ENCODE data around the gene CALM1.

Gene CALM1

GRCh38 chr14:90452366-90452765 is 55.5 kb downstream of the CALM1 start:
- TF ChIP-seq EZH2phosphoT487 (IDR thresholded peaks at IDR 0.05; ENCODE audit: borderline replicate concordance, low read length) (no peak), CTCF (IDR thresholded peaks at IDR 0.05; ENCODE audit: low read depth, low read length, poor library complexity, severe bottlenecking) (no peak)
- no peak overlapping the region for H3K27ac ChIP-seq (ENCODE audit: low read depth, low read length)
- peaks cover 2% of the 10 kb centered on the region; the same call in 1 of the 2 replicates for H3K9me3 ChIP-seq (ENCODE audit: control insufficient read depth, insufficient read depth, low read length)
- H3K36me3 ChIP-seq (ENCODE audit: control insufficient read depth, low read length) = no peaks in the 10 kb centered on the region
- H3F3A ChIP-seq (ENCODE audit: control insufficient read depth, insufficient read depth) = no peaks in the 10 kb centered on the region
- no peaks in the 10 kb centered on the region for H3K79me2 ChIP-seq (ENCODE audit: control insufficient read depth, low read length)
- H3K27me3 ChIP-seq (ENCODE audit: control insufficient read depth, low read length) = no peaks in the 10 kb centered on the region
- H3K4me3 ChIP-seq (ENCODE audit: low read length) = no peak overlapping the region
- H3K4me2 ChIP-seq (ENCODE audit: low read length) = no peak overlapping the region
- H4K20me1 ChIP-seq (ENCODE audit: control insufficient read depth, insufficient read depth, low read depth, low read length) = no peaks in the 10 kb centered on the region
- H3K9me2 ChIP-seq (replicated peaks; ENCODE audit: control insufficient read depth, low read length) = no peaks in the 10 kb centered on the region
- H3K4me1 ChIP-seq (ENCODE audit: control insufficient read depth, low read length) = no peaks in the 10 kb centered on the region

GRCh38 chr14:90453401-90453951 is 56.6 kb downstream of the CALM1 start:
- Histone ChIP-seq H3K79me2 (ENCODE audit: control insufficient read depth, low read length) (no peaks in the 10 kb centered on the region), H3K27ac (ENCODE audit: low read depth, low read length) (no peak overlapping the region), H3K4me2 (ENCODE audit: low read length) (no peak overlapping the region), H3K36me3 (ENCODE audit: control insufficient read depth, low read length) (no peaks in the 10 kb centered on the region), H3K9me3 (ENCODE audit: control insufficient read depth, insufficient read depth, low read length) (no peaks in the 10 kb centered on the region), H3K9me2 (replicated peaks; ENCODE audit: control insufficient read depth, low read length) (no peaks in the 10 kb centered on the region), H4K20me1 (ENCODE audit: control insufficient read depth, insufficient read depth, low read depth, low read length) (no peaks in the 10 kb centered on the region), H3K27me3 (ENCODE audit: control insufficient read depth, low read length) (no peaks in the 10 kb centered on the region), H3K4me1 (ENCODE audit: control insufficient read depth, low read length) (no peaks in the 10 kb centered on the region), H3F3A (ENCODE audit: control insufficient read depth, insufficient read depth) (no peaks in the 10 kb centered on the region), H3K4me3 (ENCODE audit: low read length) (no peak overlapping the region)
- TF ChIP-seq EZH2phosphoT487 (IDR thresholded peaks at IDR 0.05; ENCODE audit: borderline replicate concordance, low read length) = no peak
- no peak for TF ChIP-seq CTCF (IDR thresholded peaks at IDR 0.05; ENCODE audit: low read depth, low read length, poor library complexity, severe bottlenecking)

GRCh38 chr14:90454041-90455000 is 57.5 kb downstream of the CALM1 start:
- no peaks in the 10 kb centered on the region for H3K9me3 ChIP-seq (ENCODE audit: control insufficient read depth, insufficient read depth, low read length)
- H3K27me3 ChIP-seq (ENCODE audit: control insufficient read depth, low read length) = no peaks in the 10 kb centered on the region
- H3K79me2 ChIP-seq (ENCODE audit: control insufficient read depth, low read length) = no peaks in the 10 kb centered on the region
- H3K4me3 ChIP-seq (ENCODE audit: low read length) = no peak overlapping the region
- no peak overlapping the region for H3K27ac ChIP-seq (ENCODE audit: low read depth, low read length)
- H4K20me1 ChIP-seq (ENCODE audit: control insufficient read depth, insufficient read depth, low read depth, low read length) = no peaks in the 10 kb centered on the region
- no peak for TF ChIP-seq EZH2phosphoT487 (IDR thresholded peaks at IDR 0.05; ENCODE audit: borderline replicate concordance, low read length)
- TF ChIP-seq CTCF (IDR thresholded peaks at IDR 0.05; ENCODE audit: low read depth, low read length, poor library complexity, severe bottlenecking) = no peak
- H3F3A ChIP-seq (ENCODE audit: control insufficient read depth, insufficient read depth) = no peaks in the 10 kb centered on the region
- no peaks in the 10 kb centered on the region for H3K36me3 ChIP-seq (ENCODE audit: control insufficient read depth, low read length)
- no peak overlapping the region for H3K4me2 ChIP-seq (ENCODE audit: low read length)
- no peaks in the 10 kb centered on the region for H3K4me1 ChIP-seq (ENCODE audit: control insufficient read depth, low read length)
- H3K9me2 ChIP-seq (replicated peaks; ENCODE audit: control insufficient read depth, low read length) = no peaks in the 10 kb centered on the region
